Skeletal muscle cell (primary cell): ENCODE results near the gene GOT1.

Experiments used
- DNase-seq: peaks from one replicate; pipeline ENCODE4 v3.0.0-alpha.2; 2010; ENCODE audit warnings: low read depth
- H3K4me3 ChIP-seq: 2 replicates; pipeline ENCODE4 v1.5.1; 2011; ENCODE audit warnings: low read depth, mild to moderate bottlenecking, control low read depth, low read length, moderate library complexity

GOT1 gene

GRCh38 chr10:99435986-99436638 lies 5.7 kb upstream of the GOT1 start:
- DNase-seq, result no peak
- no peak overlapping the region for H3K4me3 ChIP-seq

- no peak for DNase-seq
- H3K4me3 ChIP-seq, result no peak overlapping the region
Measured at GRCh38 chr10:99433378-99434020, 3.1 kb upstream of the GOT1 start.

- no peak overlapping the region for H3K4me3 ChIP-seq
- no peak for DNase-seq
Measured at GRCh38 chr10:99432881-99433280, 2.5 kb upstream of the GOT1 start.

GRCh38 chr10:99432047-99432446 lies 1.6 kb upstream of the GOT1 start:
- no peak for DNase-seq
- H3K4me3 ChIP-seq, result no peak overlapping the region

GRCh38 chr10:99431190-99431760 lies 851 bp upstream of the GOT1 start:
- peak overlapping the region; percentile 99 for H3K4me3 ChIP-seq
- DNase-seq, result no peak

- DNase-seq, result no peak
- H3K4me3 ChIP-seq, result peak overlapping the region; percentile 99
Measured at GRCh38 chr10:99430116-99430450, 341 bp downstream of the GOT1 start.

- DNase-seq, result no peak
- peak overlapping the region; percentile 99 for H3K4me3 ChIP-seq
Measured at GRCh38 chr10:99429517-99430095, 818 bp downstream of the GOT1 start.

- no peak for DNase-seq
- H3K4me3 ChIP-seq, result no peak overlapping the region
Measured at GRCh38 chr10:99427566-99428190, 2.7 kb downstream of the GOT1 start.

- no peak overlapping the region for H3K4me3 ChIP-seq
- no peak for DNase-seq
Measured at GRCh38 chr10:99426689-99427088, 3.7 kb downstream of the GOT1 start.

- DNase-seq, result no peak
- no peak overlapping the region for H3K4me3 ChIP-seq
Measured at GRCh38 chr10:99425204-99425603, 5.2 kb downstream of the GOT1 start.

GRCh38 chr10:99424656-99425055 lies 5.8 kb downstream of the GOT1 start:
- H3K4me3 ChIP-seq, result no peak overlapping the region
- DNase-seq, result no peak

- H3K4me3 ChIP-seq, result no peak overlapping the region
- no peak for DNase-seq
Measured at GRCh38 chr10:99422529-99423096, 7.8 kb downstream of the GOT1 start.

GRCh38 chr10:99421233-99421739 lies 9.1 kb downstream of the GOT1 start:
- no peak for DNase-seq
- no peak overlapping the region for H3K4me3 ChIP-seq

GRCh38 chr10:99419688-99420087 lies 10.7 kb downstream of the GOT1 start:
- no peak overlapping the region for H3K4me3 ChIP-seq
- DNase-seq, result no peak

- H3K4me3 ChIP-seq, result no peak overlapping the region
- DNase-seq, result no peak
Measured at GRCh38 chr10:99418910-99419624, 11.4 kb downstream of the GOT1 start.

GRCh38 chr10:99412099-99412498 lies 18.3 kb downstream of the GOT1 start:
- no peak overlapping the region for H3K4me3 ChIP-seq
- no peak for DNase-seq

- DNase-seq, result no peak
- no peak overlapping the region for H3K4me3 ChIP-seq
Measured at GRCh38 chr10:99411546-99411945, 18.9 kb downstream of the GOT1 start.

GRCh38 chr10:99410876-99411275 lies 19.5 kb downstream of the GOT1 start:
- DNase-seq, result no peak
- H3K4me3 ChIP-seq, result no peak overlapping the region

- no peak for DNase-seq
- no peak overlapping the region for H3K4me3 ChIP-seq
Measured at GRCh38 chr10:99410146-99410545, 20.3 kb downstream of the GOT1 start.
